SH-SY5Y (cell line): ENCODE measurements around the gene ZNF688.

Source experiments
- GATA2 ChIP-seq: IDR thresholded peaks from 2 replicates; pipeline ENCODE4 v1.6.1; 2011; ENCODE audit warnings: mild to moderate bottlenecking, low read depth, low read length
- GATA3 ChIP-seq: IDR thresholded peaks from 2 replicates; pipeline ENCODE4 v1.6.1; 2011; ENCODE audit warnings: low read depth, mild to moderate bottlenecking, low read length, moderate library complexity

The ZNF688 gene

DNA sequence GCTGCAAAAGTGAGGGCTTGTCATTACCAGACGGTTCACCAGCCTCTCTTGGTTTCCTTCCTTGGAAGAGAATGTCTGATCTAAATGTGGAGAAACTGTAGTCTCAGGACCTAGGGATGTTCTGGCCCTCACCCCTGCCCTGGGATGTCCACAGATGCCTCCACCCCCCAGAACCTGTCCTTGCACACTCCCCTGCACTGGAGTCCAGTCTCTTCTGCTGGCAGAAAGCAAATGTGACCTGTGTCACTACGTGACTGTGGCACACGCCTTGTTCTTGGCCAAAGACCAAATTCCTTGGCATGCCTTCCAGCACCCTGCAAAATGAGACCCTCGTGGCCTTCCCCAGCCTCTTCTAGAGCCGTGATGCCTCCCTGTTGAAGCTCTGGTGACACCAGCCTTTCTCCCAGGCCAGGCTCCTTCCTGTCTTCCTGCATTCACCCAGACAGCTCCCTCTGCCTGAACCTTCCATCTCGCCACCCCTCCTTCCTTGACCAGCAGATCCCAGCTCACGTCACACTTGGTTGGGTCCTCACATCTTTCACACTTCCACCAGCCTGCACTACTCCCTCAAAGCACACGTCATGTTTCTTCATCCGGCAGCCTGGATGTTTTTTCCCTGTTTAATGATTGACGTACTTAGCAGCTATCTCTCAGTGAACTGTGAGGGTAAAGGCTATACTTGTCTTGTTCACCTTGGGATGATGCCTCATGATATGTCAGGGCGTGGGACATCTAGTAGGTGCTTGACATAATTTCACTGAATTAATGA lies 49.5 kb downstream of the ZNF688 start:
- TF ChIP-seq GATA3 (no peak), GATA2 (no peak)

GRCh38 chr16:30521476-30521872 lies 50.0 kb downstream of the ZNF688 start:
- TF ChIP-seq GATA2: no peak
- no peak for TF ChIP-seq GATA3
